Left ventricle myocardium inferior (tissue), 1 donor: ENCODE data around the gene PRDX5. TPM values are rescaled to one million over a fixed set of nuclear protein-coding genes. Genes with fewer than 3 reads are reported as not detected.

Experiments
- DNase-seq: peaks from one replicate; pipeline ENCODE4 v3.0.0-alpha.2; 2020
- H3K27ac ChIP-seq: fragments of 200-600 bp; replicated peaks from 2 replicates; pipeline ENCODE4 v1.8.0; 2021
- H3K27me3 ChIP-seq: fragments of 200-600 bp; 2 replicates; pipeline ENCODE4 v1.8.0; 2021; ENCODE audit warnings: low read depth
- H3K36me3 ChIP-seq: fragments of 200-600 bp; 2 replicates; pipeline ENCODE4 v1.8.0; 2021
- H3K4me1 ChIP-seq: fragments of 200-600 bp; 2 replicates; pipeline ENCODE4 v1.8.0; 2021
- H3K4me3 ChIP-seq: fragments of 200-600 bp; 2 replicates; pipeline ENCODE4 v1.8.0; 2021; ENCODE audit warnings: mild to moderate bottlenecking, moderate library complexity
- H3K9me3 ChIP-seq: fragments of 200-600 bp; replicated peaks from 2 replicates; pipeline ENCODE4 v1.8.0; 2021
- CTCF ChIP-seq: fragments of 200-600 bp; IDR thresholded peaks from 2 replicates; pipeline ENCODE4 v1.8.0; 2021; ENCODE audit warnings: antibody characterized with exemption, mild to moderate bottlenecking, borderline replicate concordance
- intact Hi-C: fragments of 100-400 bp; cut with micrococcal nuclease; formaldehyde crosslinking; loops from one replicate; pipeline ENCODE4 v1.11.0; 2022
- total RNA-seq: library from RNA; stranded (reverse); fragmentation: NEBNext Ultra II Directional; extraction: Animal tissue kit (Norgen Biotek cat#: 25700); gene quantifications from one replicate; pipeline ENCODE4 v1.2.1, GENCODE V29; 2021
- donor health status: DM: no; HTN: yes; CAD: no; lungs with severe emphysema.

The PRDX5 gene
- total RNA-seq, 1 donor from 2014 or later: 321 TPM

- no peak for TF ChIP-seq CTCF
- intact Hi-C loops: no loop called here
- Histone ChIP-seq H3K4me1 (peaks cover 32% of the 10 kb centered on the region), H3K4me3 (no peak overlapping the region), H3K27me3 (no peaks in the 10 kb centered on the region), H3K36me3 (peaks cover 40% of the 10 kb centered on the region), H3K27ac (no peak overlapping the region), H3K9me3 (no peaks in the 10 kb centered on the region)
- DNase-seq: no peak
Observed at GRCh38 chr11:64275841-64276240, 42.1 kb upstream of the PRDX5 start.

GRCh38 chr11:64276653-64277431 lies 41.1 kb upstream of the PRDX5 start:
- Histone ChIP-seq H3K36me3 (peaks cover 50% of the 10 kb centered on the region), H3K9me3 (no peaks in the 10 kb centered on the region), H3K27me3 (no peaks in the 10 kb centered on the region), H3K4me1 (peaks cover 37% of the 10 kb centered on the region), H3K4me3 (no peak overlapping the region), H3K27ac (no peak overlapping the region)
- TF ChIP-seq CTCF: no peak
- intact Hi-C loops: no loop called here
- no peak for DNase-seq

DNA sequence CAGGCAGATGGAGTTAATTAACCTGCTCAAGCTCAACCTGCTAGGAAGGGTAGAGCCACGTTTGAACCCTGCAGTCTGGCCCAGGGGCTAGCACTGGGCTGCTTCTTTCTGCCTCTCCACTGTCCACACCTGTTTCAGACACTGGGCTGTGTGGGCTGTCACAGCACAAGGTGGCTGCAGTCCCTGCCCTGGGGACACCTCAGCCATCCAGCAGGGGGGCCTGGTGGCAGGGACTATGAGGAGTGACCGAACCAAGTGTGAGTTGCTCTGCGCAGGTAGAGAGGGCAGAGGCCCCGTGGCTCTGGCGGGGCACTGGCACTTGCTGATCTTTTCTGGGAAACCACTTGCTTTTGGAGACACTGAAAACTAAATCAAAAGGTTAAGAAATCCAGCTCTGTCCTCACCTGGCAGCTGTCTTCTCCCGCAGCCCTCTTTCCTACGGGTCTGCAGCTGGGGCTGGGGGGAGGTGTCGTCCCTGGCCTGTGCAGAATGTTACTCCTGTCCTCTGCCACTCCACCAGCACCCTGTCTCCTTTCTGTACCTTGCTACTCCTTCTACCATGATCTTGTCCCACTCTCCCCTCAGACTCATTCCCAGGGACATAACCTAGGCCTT lies 39.2 kb upstream of the PRDX5 start:
- H3K27me3 ChIP-seq: no peaks in the 10 kb centered on the region
- TF ChIP-seq CTCF: no peak
- H3K4me1 ChIP-seq: peaks cover 36% of the 10 kb centered on the region
- H3K27ac ChIP-seq: no peak overlapping the region
- H3K4me3 ChIP-seq: no peak overlapping the region
- H3K36me3 ChIP-seq: peaks cover 59% of the 10 kb centered on the region
- H3K9me3 ChIP-seq: no peaks in the 10 kb centered on the region
- DNase-seq: no peak
- intact Hi-C loops: no loop called here

DNA sequence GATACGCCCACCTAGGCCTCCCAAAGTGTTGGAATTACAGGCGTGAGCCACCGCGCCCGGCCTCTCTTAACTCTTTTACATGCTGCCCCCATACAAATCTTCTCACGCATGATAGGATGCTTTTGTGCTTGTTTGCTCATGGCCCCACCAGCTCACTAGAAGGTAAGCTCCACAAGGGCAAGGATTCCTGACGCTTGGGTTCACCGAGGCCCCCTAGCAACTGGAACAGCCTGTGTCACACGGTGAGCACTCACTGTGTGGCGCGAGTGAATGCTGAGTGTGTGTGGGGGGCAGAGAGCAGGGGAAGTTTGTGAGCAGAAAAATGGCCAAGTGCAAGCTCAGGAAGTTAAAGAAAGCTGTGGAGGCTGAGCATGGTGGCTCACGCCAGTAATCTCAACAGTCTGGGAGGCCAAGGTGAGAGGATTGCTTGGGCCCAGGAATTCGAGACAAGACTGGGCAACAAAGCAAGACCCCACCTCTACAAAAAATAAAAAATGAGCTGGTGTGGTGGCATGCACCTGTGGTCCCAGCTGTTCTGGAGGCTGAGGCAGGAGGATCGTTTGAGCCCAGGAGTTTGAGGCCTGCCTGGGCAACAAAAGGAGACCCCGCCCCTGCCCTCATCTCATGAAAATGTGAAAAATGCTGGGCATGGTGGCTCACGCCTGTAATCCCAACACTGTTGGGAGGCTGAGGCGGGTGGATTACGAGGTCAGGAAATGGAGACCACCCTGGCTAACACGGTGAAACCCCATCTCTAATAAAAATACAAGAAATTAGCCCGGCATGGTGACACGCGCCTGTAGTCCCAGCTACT lies 35.8 kb upstream of the PRDX5 start:
- Histone ChIP-seq H3K27me3 (no peaks in the 10 kb centered on the region), H3K36me3 (peaks cover 40% of the 10 kb centered on the region), H3K27ac (peak overlapping the region; percentile 70), H3K4me3 (no peak overlapping the region), H3K4me1 (peaks cover 54% of the 10 kb centered on the region), H3K9me3 (no peaks in the 10 kb centered on the region)
- intact Hi-C loops: no loop called here
- DNase-seq: no peak
- TF ChIP-seq CTCF: no peak

DNA sequence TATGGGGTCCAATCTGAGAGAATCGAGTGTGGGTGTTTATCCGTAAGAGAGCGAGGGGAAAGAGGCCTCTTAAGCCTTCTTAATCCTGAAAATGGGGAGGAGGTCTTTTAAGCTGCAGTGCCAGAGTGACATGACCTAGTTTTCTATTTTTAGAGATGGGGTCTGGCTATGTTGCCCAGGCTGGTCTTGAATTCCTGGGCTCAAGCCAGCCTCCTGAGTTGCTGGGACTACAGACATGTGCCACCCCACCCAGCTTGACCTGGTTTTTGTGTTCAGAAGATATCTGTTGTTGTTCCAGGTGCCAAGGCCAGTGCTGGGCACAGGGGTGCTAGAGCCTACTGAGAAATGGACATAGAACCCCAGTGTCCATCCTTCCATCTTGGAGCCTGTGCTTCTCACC lies 34.8 kb upstream of the PRDX5 start:
- Histone ChIP-seq H3K4me1 (peaks cover 54% of the 10 kb centered on the region), H3K4me3 (peak overlapping the region; percentile 92), H3K27ac (no peak overlapping the region), H3K9me3 (no peaks in the 10 kb centered on the region), H3K36me3 (peaks cover 31% of the 10 kb centered on the region), H3K27me3 (no peaks in the 10 kb centered on the region)
- intact Hi-C loops: no loop called here
- no peak for DNase-seq
- no peak for TF ChIP-seq CTCF
